ENCODE results near the gene MMD.
A peak's percentile ranks its signal among the peaks of the same experiment; 100 is the strongest.
"Not testable (repeated sequence)": the region's sequence is repeated elsewhere in the genome, so short reads cannot be mapped to it uniquely, and the experiment has no call there.

MMD gene

GRCh38 chr17:55395803-55396505, 25.7 kb downstream of the MMD start:
- DNase-seq (ENCODE audit: low read depth in 1 of 2, low spot score in 1 of 2): no peak

- DNase-seq (ENCODE audit: low read depth in 1 of 2, low spot score in 1 of 2): no peak
These were observed 27.1 kb downstream of the MMD start for GRCh38 chr17:55394357-55395021.

GRCh38 chr17:55391764-55392467, 29.7 kb downstream of the MMD start:
- no peak for DNase-seq (ENCODE audit: low read depth in 1 of 2, low spot score in 1 of 2)

GRCh38 chr17:55391244-55391757, 30.3 kb downstream of the MMD start:
- no peak for DNase-seq (ENCODE audit: low read depth in 1 of 2, low spot score in 1 of 2)

- DNase-seq (ENCODE audit: low read depth in 1 of 2, low spot score in 1 of 2): no peak
These were observed 31.2 kb downstream of the MMD start for GRCh38 chr17:55390364-55390977.

- DNase-seq (ENCODE audit: low read depth in 1 of 2, low spot score in 1 of 2): not testable (repeated sequence)
These were observed 31.9 kb downstream of the MMD start for GRCh38 chr17:55389715-55390114.

GRCh38 chr17:55388842-55389241, 32.8 kb downstream of the MMD start:
- no peak for DNase-seq (ENCODE audit: low read depth in 1 of 2, low spot score in 1 of 2)

GRCh38 chr17:55386796-55387332, 34.8 kb downstream of the MMD start:
- DNase-seq (ENCODE audit: low read depth in 1 of 2, low spot score in 1 of 2): no peak

- no peak for DNase-seq (ENCODE audit: low read depth in 1 of 2, low spot score in 1 of 2)
These were observed 36.9 kb downstream of the MMD start for GRCh38 chr17:55384643-55385232.

- DNase-seq (ENCODE audit: low read depth in 1 of 2, low spot score in 1 of 2): no peak
These were observed 37.6 kb downstream of the MMD start for GRCh38 chr17:55383771-55384642.

GRCh38 chr17:55381017-55381770, 40.4 kb downstream of the MMD start:
- DNase-seq (ENCODE audit: low read depth in 1 of 2, low spot score in 1 of 2): no peak

- DNase-seq (ENCODE audit: low read depth in 1 of 2, low spot score in 1 of 2): no peak
These were observed 43.9 kb downstream of the MMD start for GRCh38 chr17:55377671-55378275.

GRCh38 chr17:55368706-55369105, 52.9 kb downstream of the MMD start:
- no peak for DNase-seq (ENCODE audit: low read depth in 1 of 2, low spot score in 1 of 2)

GRCh38 chr17:55366020-55366481, 55.6 kb downstream of the MMD start:
- DNase-seq (ENCODE audit: low read depth in 1 of 2, low spot score in 1 of 2): no peak

- no peak for DNase-seq (ENCODE audit: low read depth in 1 of 2, low spot score in 1 of 2)
These were observed 58.6 kb downstream of the MMD start for GRCh38 chr17:55363033-55363432.

GRCh38 chr17:55360971-55361370, 60.7 kb downstream of the MMD start:
- DNase-seq (ENCODE audit: low read depth in 1 of 2, low spot score in 1 of 2): no peak

- DNase-seq (ENCODE audit: low read depth in 1 of 2, low spot score in 1 of 2): peak; percentile 25 to 37
These were observed 65.0 kb downstream of the MMD start for GRCh38 chr17:55356434-55357328.

GRCh38 chr17:55354941-55355340, 66.7 kb downstream of the MMD start:
- DNase-seq (ENCODE audit: low read depth in 1 of 2, low spot score in 1 of 2): no peak

Data from stimulated activated CD4-positive, alpha-beta T cell treated with anti-CD3 and anti-CD28 coated beads, Interleukin-15, amount 100 ng/mL, for 1 hour (primary cell).